Stimulated activated CD8-positive, alpha-beta memory T cell treated with anti-CD3 and anti-CD28 coated beads, Interleukin-15, amount 100 ng/mL, for 4 hours (primary cell): ENCODE results near the gene NDST1.

Experiments used
- DNase-seq, 2 donors: peaks; one replicate each; pipeline ENCODE4 v3.0.0-alpha.2; 2020; ENCODE audit warnings: low read depth in 2 of 2

Gene NDST1

GRCh38 chr5:150606476-150606875, 98.5 kb downstream of the NDST1 start:
- no peak for DNase-seq

- DNase-seq = no peak
These were observed 99.2 kb downstream of the NDST1 start for GRCh38 chr5:150607105-150607504.
